DOHH2 (cell line): ENCODE measurements around the gene ETFRF1.

Source experiments
- EZH2phosphoT487 ChIP-seq: fragments of 200-600 bp; sonication (generic); IDR thresholded peaks from 2 replicates; pipeline ENCODE4 v1.6.1; 2017; ENCODE audit warnings: borderline replicate concordance, mild to moderate bottlenecking, antibody characterized with exemption, low read length, moderate library complexity, mixed read lengths
- TF ChIP-seq, protein P1 (sequence below): fragments of 200-600 bp; sonication (generic); IDR thresholded peaks from one replicate; pipeline ENCODE4 v1.5.1; 2014; ENCODE audit warnings: antibody characterized with exemption, mild to moderate bottlenecking, low read depth, low read length; ENCODE audit not compliant: poor library complexity, severe bottlenecking

GRCh38 chr12:25243680-25243990 lies 48.6 kb downstream of the ETFRF1 start:
- TF ChIP-seq, protein P1, sequence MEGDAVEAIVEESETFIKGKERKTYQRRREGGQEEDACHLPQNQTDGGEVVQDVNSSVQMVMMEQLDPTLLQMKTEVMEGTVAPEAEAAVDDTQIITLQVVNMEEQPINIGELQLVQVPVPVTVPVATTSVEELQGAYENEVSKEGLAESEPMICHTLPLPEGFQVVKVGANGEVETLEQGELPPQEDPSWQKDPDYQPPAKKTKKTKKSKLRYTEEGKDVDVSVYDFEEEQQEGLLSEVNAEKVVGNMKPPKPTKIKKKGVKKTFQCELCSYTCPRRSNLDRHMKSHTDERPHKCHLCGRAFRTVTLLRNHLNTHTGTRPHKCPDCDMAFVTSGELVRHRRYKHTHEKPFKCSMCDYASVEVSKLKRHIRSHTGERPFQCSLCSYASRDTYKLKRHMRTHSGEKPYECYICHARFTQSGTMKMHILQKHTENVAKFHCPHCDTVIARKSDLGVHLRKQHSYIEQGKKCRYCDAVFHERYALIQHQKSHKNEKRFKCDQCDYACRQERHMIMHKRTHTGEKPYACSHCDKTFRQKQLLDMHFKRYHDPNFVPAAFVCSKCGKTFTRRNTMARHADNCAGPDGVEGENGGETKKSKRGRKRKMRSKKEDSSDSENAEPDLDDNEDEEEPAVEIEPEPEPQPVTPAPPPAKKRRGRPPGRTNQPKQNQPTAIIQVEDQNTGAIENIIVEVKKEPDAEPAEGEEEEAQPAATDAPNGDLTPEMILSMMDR, result no peak
- TF ChIP-seq EZH2phosphoT487, result no peak
